HG03045 (cell line): ENCODE measurements around the gene MZT2A.
"Not testable (repeated sequence)": the region's sequence is repeated elsewhere in the genome, so short reads cannot be mapped to it uniquely, and the experiment has no call there.

ENCODE experiments used
- ATAC-seq: cut with Tn5 transposase; IDR thresholded peaks from one replicate; pipeline ENCODE4 v1.9.1; 2021; ENCODE audit warnings: mild to moderate bottlenecking, moderate library complexity; ENCODE audit not compliant: unreplicated experiment

MZT2A gene

DNA sequence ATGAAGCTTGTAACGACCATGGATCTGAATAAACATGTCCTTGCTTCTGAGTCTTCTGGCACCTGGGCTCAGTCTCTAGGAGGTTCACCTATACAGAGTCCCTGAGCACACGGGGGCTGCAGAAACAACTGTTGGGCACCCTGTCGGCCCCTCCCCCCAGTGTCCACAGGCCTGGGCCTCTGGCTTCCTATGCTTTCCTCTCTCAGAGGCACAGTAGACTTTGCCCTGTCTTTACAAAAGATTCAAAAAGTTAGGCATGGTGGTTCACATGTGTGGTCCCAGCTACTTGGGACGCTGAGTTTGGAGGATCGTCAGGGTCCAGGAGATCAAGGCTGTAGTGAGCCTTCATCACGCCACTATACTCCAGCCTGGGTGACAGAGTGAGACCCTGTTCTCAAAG lies 29.3 kb upstream of the MZT2A start:
- not testable (repeated sequence) for ATAC-seq

- no peak for ATAC-seq
Measured at GRCh38 chr2:131520526-131520925, 28.3 kb upstream of the MZT2A start.

DNA sequence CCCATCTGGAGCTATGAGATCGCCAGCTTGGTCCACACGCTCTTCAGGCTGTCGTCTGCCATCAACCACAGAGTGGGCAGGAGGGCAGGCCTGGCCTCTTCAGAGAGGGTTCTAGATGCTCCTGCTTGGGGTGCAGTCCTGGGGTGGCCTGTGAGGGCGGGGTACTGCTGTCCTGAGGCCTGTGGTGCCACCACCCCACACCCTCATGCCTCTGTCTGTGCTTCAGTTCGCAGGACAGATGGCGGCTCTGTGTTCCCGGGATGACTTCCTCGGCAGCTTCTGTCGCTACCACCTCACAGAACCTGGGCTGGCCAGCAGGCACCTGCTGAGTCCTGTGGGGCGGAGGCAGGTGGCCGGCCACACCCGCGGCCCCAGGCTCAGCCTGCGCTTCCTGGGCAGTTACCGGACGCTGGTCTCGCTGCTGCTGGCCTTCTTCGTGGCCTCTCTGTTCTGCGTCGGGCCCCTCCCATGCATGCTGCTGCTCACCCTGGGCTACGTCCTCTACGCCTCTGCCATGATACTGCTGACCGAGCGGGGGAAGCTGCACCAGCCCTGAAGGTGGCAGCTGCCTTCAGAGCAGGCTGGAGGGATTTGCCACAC lies 27.8 kb upstream of the MZT2A start:
- ATAC-seq = not testable (repeated sequence)

GRCh38 chr2:131519466-131519865 lies 27.3 kb upstream of the MZT2A start:
- ATAC-seq = no peak

- not testable (repeated sequence) for ATAC-seq
Measured at GRCh38 chr2:131518531-131518930, 26.3 kb upstream of the MZT2A start.

DNA sequence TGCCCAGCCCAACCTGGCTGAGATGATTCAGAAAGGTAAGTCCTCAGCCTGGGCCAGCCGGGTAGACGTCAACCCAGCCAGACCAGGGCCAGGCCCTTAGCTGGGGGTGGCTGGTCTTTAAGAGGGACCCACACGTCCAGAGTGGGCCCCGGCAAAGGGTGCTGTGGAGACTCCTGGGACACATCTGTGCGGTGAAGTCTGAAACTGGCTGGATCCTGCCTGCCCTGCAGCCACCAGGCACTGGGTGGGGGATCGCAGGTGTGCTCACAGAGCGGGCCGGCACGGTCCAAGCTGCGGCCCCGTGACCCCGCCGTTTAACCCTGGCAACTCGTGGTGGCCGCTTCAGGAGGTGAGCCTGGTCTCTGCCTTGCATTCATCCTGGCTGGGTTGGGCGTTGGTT lies 25.7 kb upstream of the MZT2A start:
- not testable (repeated sequence) for ATAC-seq

GRCh38 chr2:131517106-131517831 lies 25.1 kb upstream of the MZT2A start:
- ATAC-seq = no peak

- not testable (repeated sequence) for ATAC-seq
Measured at GRCh38 chr2:131516621-131517020, 24.4 kb upstream of the MZT2A start.

DNA sequence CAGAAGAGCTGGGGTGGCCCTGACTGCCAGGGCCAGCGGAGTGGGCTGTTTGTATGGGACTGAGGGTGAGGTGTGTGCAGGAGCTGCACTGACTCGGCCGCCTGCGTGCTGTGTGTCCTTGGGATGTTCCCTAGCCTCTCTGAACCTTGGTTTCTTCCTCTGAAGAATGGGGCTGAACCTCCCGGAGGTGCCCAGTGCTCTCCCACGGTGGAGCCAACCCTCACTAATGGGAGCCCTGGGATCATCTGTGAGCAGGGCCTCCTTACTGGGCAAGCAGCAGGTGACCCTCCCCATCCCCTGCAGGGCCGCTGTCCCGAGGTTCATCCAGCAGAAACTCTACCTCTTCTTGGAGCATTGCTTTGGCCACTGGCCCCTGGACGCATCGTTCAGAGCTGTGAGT lies 23.8 kb upstream of the MZT2A start:
- ATAC-seq = no peak

DNA sequence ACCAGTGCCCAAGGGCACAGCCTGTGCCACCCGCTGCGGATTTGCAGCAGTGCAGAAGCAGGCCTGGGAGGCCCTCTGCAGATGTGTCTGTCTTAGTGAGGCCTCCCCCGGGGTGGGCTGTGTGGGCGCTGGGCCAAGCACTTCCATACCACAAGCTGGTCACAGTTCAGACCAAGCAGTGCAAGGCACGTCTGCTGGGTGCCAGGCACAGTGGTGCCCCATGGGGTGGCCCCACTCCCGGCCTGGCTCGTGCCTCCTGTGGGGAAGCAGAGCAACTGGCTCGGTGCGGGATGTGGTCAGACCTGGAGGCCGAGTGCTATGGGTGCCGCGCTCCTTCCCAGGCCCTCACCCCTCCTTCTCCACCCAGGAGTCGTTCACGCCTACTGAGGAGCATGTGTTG lies 23.0 kb upstream of the MZT2A start:
- not testable (repeated sequence) for ATAC-seq

DNA sequence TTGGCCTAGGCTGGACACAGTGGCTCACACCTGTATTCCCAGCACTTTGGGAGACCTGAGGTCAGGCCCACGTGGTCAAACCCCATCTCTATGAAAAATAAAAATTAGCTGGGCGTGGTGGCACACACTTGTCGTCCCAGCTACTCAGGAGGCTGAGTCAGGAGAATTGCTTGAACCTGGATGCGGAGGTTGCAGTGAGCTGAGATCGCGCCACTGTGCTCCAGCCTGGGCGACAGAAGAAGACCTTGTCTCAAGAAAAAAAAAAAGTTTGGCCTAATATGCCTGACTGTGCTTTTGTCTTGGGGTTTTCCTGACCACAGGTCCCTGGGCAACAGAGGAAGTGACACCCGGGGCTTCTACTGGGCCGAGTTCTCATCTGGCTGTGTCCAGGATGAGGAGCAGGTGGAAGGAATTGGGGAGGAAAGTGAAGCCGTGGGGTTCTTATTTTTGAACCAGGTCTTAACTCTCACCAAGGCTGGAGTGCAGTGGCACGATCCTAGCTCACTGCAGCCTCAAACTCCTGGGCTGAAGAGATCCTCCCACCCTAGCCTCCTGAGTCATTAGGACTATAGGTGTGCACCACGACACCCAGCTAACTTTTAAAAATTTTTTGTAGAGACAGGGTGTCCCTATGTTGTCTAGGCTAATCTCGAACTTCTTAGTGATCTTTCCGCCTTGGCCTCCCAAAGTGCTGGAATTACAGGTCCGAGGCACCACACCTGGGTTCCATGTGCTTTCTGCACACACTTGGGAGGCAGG lies 22.4 kb upstream of the MZT2A start:
- peak; percentile 68 for ATAC-seq

- not testable (repeated sequence) for ATAC-seq
Measured at GRCh38 chr2:131511969-131512870, 20.0 kb upstream of the MZT2A start.

DNA sequence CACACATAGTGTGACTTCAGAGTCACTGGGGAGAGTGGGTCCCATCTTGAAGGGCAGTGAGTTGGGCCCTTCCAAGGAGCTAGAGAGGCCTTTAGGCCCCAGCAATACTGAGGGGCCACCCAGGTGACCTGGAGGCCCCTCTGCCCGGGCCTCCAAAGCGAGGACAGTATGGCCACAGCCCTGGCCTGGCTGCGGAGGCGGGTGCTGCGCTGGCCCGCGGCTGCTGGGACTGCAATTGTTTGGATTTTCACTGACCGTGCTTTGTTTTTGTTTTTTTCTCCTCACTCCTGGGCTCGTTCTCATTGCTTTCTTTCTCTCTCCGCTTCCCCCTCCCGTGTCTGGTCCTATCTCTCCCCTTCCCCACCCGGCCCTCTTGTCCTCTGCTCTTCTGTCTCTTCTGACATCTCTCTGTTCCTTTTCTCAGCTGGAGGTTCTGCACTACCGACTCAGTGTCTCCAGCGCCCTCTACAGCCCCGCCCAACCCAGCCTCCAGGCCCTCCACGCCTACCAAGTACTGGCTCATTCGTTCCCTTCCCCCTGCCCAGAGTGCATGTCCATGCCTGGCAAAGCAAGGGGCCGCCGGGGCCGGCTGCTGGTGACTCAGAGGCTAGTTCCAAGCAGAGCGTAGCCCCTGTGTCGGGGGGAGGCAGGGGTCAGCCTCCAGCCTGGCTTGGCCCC lies 19.2 kb upstream of the MZT2A start:
- ATAC-seq = not testable (repeated sequence)

DNA sequence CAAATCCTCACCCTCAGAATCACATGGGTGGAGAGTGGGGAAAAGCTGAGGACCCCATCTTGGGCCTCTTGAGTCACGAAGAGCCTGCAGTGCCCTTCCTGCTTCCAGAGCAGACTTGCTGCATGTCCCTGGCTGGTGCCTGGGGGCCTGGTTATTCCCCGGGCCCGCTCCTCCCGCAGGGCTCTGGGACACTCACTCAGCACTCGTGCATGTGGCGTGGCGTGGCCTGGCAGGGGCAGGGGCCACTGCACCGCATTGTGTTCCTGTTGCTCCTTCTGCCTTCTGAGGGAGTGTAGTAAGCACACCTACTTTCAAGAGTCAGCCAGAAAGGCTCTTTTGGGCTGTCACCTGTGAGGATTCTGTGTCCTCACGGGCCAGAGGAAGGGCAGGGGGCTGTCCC lies 17.4 kb upstream of the MZT2A start:
- no peak for ATAC-seq

GRCh38 chr2:131504082-131504750 lies 12.0 kb upstream of the MZT2A start:
- not testable (repeated sequence) for ATAC-seq

GRCh38 chr2:131503587-131503986 lies 11.4 kb upstream of the MZT2A start:
- not testable (repeated sequence) for ATAC-seq

DNA sequence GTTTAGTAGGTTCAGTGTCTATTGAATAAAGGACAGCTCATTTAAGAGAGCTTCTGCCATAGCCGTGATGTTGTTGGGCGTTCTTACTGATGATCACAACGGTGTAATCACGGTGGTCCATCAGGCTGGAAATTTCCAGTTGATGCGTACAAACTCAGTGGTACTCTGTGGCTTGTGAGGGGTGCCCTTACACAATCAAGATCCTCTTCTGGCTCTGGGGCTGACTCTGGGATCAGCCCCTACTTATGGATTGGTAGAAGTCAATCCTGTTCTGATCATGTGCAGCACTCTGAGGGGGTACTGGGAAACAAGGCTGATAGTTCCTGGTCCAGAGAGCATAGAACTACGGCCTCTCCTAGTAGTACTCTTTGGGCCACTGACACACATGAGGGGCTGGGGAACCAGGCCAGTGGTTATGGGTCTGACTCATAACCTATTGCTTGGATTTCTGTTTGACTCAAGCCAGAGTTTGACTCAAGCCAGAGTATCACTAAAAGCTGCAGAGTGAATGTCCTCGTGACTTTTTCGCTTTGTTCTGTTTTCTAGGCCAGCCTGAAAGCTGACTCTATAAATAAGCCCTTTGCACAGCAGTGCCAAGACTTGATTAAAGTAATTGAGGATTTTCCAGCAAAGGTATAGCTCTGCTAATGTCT lies 6.2 kb upstream of the MZT2A start:
- ATAC-seq = peak; percentile 91

DNA sequence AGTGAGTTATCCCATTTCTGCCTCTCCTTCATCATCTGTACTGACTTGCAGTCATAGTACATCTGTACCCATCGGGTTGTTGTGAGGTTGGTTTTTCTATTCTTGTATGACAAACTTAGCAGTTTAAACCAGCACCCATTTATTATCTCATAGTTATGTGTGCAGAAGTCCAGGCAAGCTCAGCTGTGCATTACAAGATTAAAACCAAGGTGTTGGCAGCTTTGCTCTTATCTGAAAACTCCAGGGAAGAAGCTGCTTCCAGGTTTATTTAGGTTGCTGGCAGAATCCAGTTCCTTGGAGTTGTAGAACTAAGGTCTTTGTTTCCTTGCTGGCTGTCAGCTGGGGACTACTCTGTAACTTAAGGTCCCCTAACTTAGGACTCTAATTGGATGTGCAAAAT lies 3.3 kb upstream of the MZT2A start:
- ATAC-seq = not testable (repeated sequence)
